Measurements from ENCODE around the gene GLIPR1L2. TPM values are rescaled to one million over a fixed set of nuclear protein-coding genes. Genes with fewer than 3 reads are reported as not detected.
"Not testable (repeated sequence)": the region's sequence is repeated elsewhere in the genome, so short reads cannot be mapped to it uniquely, and the experiment has no call there.

Gene GLIPR1L2
- total RNA-seq, 2 experiments from 2014 or later, result 0.44 to 0.56 TPM

DNA sequence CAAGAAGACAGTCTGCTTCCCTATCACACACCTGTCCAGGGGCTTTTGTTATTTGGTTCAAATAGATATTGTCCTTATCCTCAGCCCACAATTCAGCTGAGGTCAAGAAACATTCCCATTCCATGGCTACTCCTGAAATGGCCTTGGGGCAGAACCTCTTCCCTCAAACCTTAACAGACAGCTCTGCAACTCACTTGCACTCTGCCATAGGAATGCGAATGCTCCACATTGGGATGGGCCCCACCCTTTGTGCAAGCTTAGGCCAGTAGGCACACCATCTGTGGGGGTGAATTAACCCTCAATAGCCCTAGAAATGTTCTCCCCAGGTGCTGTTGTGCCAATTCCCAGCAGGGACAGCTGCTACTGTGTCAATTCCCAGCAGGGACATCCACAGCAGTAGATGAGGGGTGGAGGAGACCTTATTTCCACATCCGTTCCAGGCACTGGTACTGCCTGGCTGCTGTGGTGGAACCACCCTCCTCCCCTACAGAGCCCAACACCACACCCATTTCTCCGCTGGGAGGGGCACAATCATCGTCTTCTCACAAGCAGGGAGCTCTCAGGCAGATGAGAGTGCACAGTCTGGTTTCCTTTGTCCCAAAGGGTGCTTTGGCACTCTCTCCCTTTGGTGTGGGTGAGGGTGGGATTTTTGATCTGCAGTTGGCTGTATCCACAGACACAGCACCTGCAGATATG lies 47.3 kb downstream of the GLIPR1L2 start:
- ATAC-seq (ENCODE audit: poor library complexity), result peak; percentile 76
- intact Hi-C loops (cut with DNase I, micrococcal nuclease), result loop anchor here (5.0 kb wide), 2 partner anchors 44 to 49 kb away; partner anchors contain the start of gene GLIPR1 (in 1 of the 2)
- TF ChIP-seq, protein P1, sequence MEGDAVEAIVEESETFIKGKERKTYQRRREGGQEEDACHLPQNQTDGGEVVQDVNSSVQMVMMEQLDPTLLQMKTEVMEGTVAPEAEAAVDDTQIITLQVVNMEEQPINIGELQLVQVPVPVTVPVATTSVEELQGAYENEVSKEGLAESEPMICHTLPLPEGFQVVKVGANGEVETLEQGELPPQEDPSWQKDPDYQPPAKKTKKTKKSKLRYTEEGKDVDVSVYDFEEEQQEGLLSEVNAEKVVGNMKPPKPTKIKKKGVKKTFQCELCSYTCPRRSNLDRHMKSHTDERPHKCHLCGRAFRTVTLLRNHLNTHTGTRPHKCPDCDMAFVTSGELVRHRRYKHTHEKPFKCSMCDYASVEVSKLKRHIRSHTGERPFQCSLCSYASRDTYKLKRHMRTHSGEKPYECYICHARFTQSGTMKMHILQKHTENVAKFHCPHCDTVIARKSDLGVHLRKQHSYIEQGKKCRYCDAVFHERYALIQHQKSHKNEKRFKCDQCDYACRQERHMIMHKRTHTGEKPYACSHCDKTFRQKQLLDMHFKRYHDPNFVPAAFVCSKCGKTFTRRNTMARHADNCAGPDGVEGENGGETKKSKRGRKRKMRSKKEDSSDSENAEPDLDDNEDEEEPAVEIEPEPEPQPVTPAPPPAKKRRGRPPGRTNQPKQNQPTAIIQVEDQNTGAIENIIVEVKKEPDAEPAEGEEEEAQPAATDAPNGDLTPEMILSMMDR (IDR thresholded peaks at IDR 0.05), result no peak
- Mint-ChIP-seq H3K4me3 (no peak overlapping the region), H3K9me3 (no peaks in the 10 kb centered on the region), H3K36me3 (ENCODE audit: low read depth) (no peaks in the 10 kb centered on the region), H3K27me3 (peaks cover 14% of the 10 kb centered on the region), H3K27ac (no peak overlapping the region), H3K4me1 (ENCODE audit: low read depth) (peaks cover 15% of the 10 kb centered on the region)
- peak in 8 of 14 experiments; percentile 3 to 55 (median 20) for DNase-seq
- Histone ChIP-seq H3K9me3 (ENCODE audit: control insufficient read depth in 1 of 2, insufficient read depth in 1 of 2, low read length in 2 of 2) (peaks cover 0 to 4% of the 10 kb centered on the region in 2 experiments), H3K4me1 (ENCODE audit: insufficient read depth, low read length) (peaks cover 13% of the 10 kb centered on the region), H3K27me3 (ENCODE audit: control insufficient read depth in 1 of 2, insufficient read depth in 2 of 2, low read length in 2 of 2) (no peaks in the 10 kb centered on the region), H3K27ac (ENCODE audit: low read depth in 1 of 2, low read length in 2 of 2) (no peak overlapping the region), H3K36me3 (ENCODE audit: insufficient read depth, low read length) (no peaks in the 10 kb centered on the region), H3K4me3 (ENCODE audit: low read length) (no peak overlapping the region)
- ChIA-PET POLR2A (interaction anchor here (0.6 to 2.7 kb wide), 4 partner anchors 42 to 73 kb away, joined by 3 to 15 read pairs (median 5); partner anchors contain the start of genes GLIPR1, GLIPR1L2 and KRR1), CTCF (interaction anchor here (1.1 to 2.3 kb wide), 10 partner anchors 8 to 103 kb away, joined by 3 to 15 read pairs (median 4); partner anchors contain the start of genes GLIPR1, GLIPR1L1 and GLIPR1L2)

DNA sequence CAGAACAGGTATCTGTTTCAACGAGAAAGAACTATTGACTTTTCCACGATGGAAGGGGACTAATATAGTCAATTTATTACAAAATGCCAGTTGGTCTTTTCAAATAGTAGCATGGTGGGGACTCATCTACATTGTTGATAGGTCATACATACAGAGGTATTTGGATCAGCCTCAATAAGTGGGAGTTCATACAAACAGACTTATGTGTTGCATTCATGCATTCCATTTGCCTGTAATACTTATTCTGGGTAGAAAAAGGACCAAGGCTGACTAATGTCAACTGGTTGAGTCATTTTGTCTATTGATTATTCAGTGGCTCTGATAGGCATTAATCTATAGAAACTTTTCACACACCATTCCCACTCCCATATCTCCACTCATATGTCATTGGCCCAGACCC lies 48.2 kb downstream of the GLIPR1L2 start:
- TF ChIP-seq, protein P1 (IDR thresholded peaks at IDR 0.05), result no peak
- peaks cover 15% of the 10 kb centered on the region for H3K4me1 Mint-ChIP-seq (ENCODE audit: low read depth)
- Histone ChIP-seq H3K27me3 (ENCODE audit: control insufficient read depth in 1 of 2, insufficient read depth in 2 of 2, low read length in 2 of 2) (no peaks in the 10 kb centered on the region), H3K27ac (ENCODE audit: low read depth in 1 of 2, low read length in 2 of 2) (no peak overlapping the region), H3K4me1 (ENCODE audit: insufficient read depth, low read length) (peaks cover 13% of the 10 kb centered on the region), H3K9me3 (ENCODE audit: control insufficient read depth in 1 of 2, insufficient read depth in 1 of 2, low read length in 2 of 2) (peaks cover 0 to 4% of the 10 kb centered on the region in 2 experiments), H3K36me3 (ENCODE audit: insufficient read depth, low read length) (no peaks in the 10 kb centered on the region), H3K4me3 (ENCODE audit: low read length) (no peak overlapping the region)
- CTCF ChIA-PET, result interaction anchor here (1.4 to 2.3 kb wide), 3 partner anchors 42 to 68 kb away, joined by 5 to 15 read pairs (median 8); partner anchors contain the start of gene GLIPR1
- ATAC-seq (ENCODE audit: poor library complexity) (no peak), DNase-seq (no peak)
- H3K27me3 Mint-ChIP-seq, result peaks cover 14% of the 10 kb centered on the region
- H3K4me3 Mint-ChIP-seq, result no peak overlapping the region
- no peaks in the 10 kb centered on the region for H3K9me3 Mint-ChIP-seq
- intact Hi-C loops (cut with DNase I, micrococcal nuclease), result loop anchor here (5.0 kb wide), 2 partner anchors 43 to 48 kb away; partner anchors contain the start of gene GLIPR1 (in 1 of the 2)
- no peak overlapping the region for H3K27ac Mint-ChIP-seq
- H3K36me3 Mint-ChIP-seq (ENCODE audit: low read depth), result no peaks in the 10 kb centered on the region
- POLR2A ChIA-PET, result interaction anchor here (2.7 kb wide), 1 partner anchor 41 kb away, joined by 15 read pairs; the partner anchor contains the start of gene GLIPR1

DNA sequence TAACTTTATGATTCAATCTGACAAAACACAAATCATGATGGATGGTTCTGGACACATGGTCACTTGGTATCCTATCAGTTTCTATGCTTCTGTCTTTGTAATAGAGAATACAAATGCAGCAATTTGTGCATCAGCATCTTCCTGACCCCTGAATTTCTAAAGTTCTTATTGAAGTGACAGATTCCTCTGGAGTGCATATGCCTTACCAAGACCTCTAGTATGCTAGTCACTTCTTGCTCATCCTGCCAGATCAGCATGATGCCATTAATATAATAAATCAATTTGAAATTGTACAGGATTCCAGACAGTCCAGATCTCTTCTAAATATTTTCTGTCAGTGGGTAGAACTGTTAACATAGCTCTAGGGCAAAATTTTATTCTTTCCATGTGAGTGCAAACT lies 49.0 kb downstream of the GLIPR1L2 start:
- ChIA-PET CTCF (no interaction called here), POLR2A (no interaction called here)
- DNase-seq, result no peak
- Mint-ChIP-seq H3K4me3 (no peak overlapping the region), H3K27ac (no peak overlapping the region), H3K4me1 (ENCODE audit: low read depth) (peaks cover 15% of the 10 kb centered on the region), H3K36me3 (ENCODE audit: low read depth) (no peaks in the 10 kb centered on the region), H3K9me3 (no peaks in the 10 kb centered on the region), H3K27me3 (peaks cover 14% of the 10 kb centered on the region)
- Histone ChIP-seq H3K27ac (ENCODE audit: low read depth in 1 of 2, low read length in 2 of 2) (no peak overlapping the region), H3K36me3 (ENCODE audit: insufficient read depth, low read length) (no peaks in the 10 kb centered on the region), H3K4me3 (ENCODE audit: low read length) (no peak overlapping the region), H3K4me1 (ENCODE audit: insufficient read depth, low read length) (peaks cover 13% of the 10 kb centered on the region), H3K27me3 (ENCODE audit: control insufficient read depth in 1 of 2, insufficient read depth in 2 of 2, low read length in 2 of 2) (no peaks in the 10 kb centered on the region), H3K9me3 (ENCODE audit: control insufficient read depth in 1 of 2, insufficient read depth in 1 of 2, low read length in 2 of 2) (peaks cover 0 to 4% of the 10 kb centered on the region in 2 experiments)
- no peak for ATAC-seq (ENCODE audit: poor library complexity)
- intact Hi-C loops (cut with DNase I, micrococcal nuclease), result loop anchor here (5.0 kb wide), 2 partner anchors 42 to 47 kb away; partner anchors contain the start of gene GLIPR1 (in 1 of the 2)
- TF ChIP-seq, protein P1 (IDR thresholded peaks at IDR 0.05), result no peak

DNA sequence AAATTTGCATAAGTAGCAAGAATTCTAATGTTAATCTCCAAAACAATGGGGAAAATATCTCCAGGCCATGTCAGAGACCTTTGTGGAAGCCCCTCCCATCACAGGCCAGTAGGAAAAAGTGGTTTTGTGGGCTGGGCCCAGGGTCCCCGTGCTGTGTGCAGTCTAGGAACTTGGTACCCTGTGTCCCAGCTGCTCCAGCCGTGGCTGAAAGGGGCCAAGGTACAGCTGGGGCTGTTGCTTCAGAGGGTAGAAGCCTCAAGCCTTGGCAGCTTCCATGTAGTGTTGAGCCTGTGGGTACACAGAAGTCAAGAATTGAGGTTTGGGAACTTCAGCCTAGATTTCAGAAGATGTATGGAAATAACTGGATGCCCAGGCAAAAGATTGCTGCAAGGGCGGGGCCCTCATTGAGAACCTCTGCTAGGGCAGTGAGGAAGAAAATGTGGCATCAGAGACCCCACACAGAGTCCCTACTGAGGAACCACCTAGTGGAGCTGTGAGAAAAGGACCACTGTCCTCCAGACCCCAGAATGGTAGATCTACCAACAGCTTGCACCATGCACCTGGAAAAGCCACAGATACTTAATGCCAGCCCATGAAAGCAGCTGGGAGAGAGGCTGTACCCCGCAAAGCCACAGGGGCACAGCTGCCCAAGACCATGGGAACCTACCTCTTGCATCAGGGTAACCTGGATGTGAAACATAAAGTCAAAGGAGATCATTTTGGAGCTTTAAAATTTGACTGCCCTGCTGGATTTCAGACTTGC lies 51.0 kb downstream of the GLIPR1L2 start:
- H3K27me3 ChIP-seq (ENCODE audit: control insufficient read depth in 1 of 2, insufficient read depth in 2 of 2, low read length in 2 of 2); H3K4me3 ChIP-seq (ENCODE audit: low read length); ATAC-seq (ENCODE audit: poor library complexity); H3K9me3 Mint-ChIP-seq; H3K4me3 Mint-ChIP-seq; H3K36me3 ChIP-seq (ENCODE audit: insufficient read depth, low read length); H3K27ac Mint-ChIP-seq; intact Hi-C loops (cut with DNase I, micrococcal nuclease); H3K9me3 ChIP-seq (ENCODE audit: control insufficient read depth in 1 of 2, insufficient read depth in 1 of 2, low read length in 2 of 2); DNase-seq; H3K36me3 Mint-ChIP-seq (ENCODE audit: low read depth); H3K27ac ChIP-seq (ENCODE audit: low read depth in 1 of 2, low read length in 2 of 2): not testable (repeated sequence)
- H3K4me1 ChIP-seq (ENCODE audit: insufficient read depth, low read length), result peaks cover 13% of the 10 kb centered on the region
- H3K27me3 Mint-ChIP-seq, result peaks cover 14% of the 10 kb centered on the region
- ChIA-PET CTCF (interaction anchor here (1.5 kb wide), 1 partner anchor 107 kb away, joined by 3 read pairs; the partner anchor contains the start of gene GLIPR1L1), POLR2A (interaction anchor here (0.7 to 1.0 kb wide), 3 partner anchors 12 to 1653 kb away, joined by 3 read pairs; partner anchors contain the start of gene GLIPR1)
- peaks cover 15% of the 10 kb centered on the region for H3K4me1 Mint-ChIP-seq (ENCODE audit: low read depth)
